H1 (cell line): Measurements from ENCODE around the gene PPP1R7. TPM values are rescaled to one million over a fixed set of nuclear protein-coding genes. Genes with fewer than 3 reads are reported as not detected.
A peak's percentile ranks its signal among the peaks of the same experiment; 100 is the strongest.

ENCODE experiments used
- BACH1 ChIP-seq: IDR thresholded peaks from 2 replicates; pipeline ENCODE4 v1.6.1; 2012; ENCODE audit warnings: low read length, improper control_type of control experiment
- CHD7 ChIP-seq: fragments of 300-600 bp; sonication (generic); IDR thresholded peaks from 2 replicates; pipeline ENCODE4 v1.7.1; 2012; ENCODE audit warnings: low read length, moderate library complexity, mild to moderate bottlenecking, inconsistent platforms; ENCODE audit not compliant: insufficient replicate concordance
- EZH2 ChIP-seq: fragments of 200-600 bp; sonication (generic); IDR thresholded peaks from 2 replicates; pipeline ENCODE4 v1.7.1; 2012; ENCODE audit warnings: low read depth, mild to moderate bottlenecking, moderate library complexity, low read length, inconsistent platforms; ENCODE audit not compliant: severe bottlenecking
- HDAC2 ChIP-seq, 2 experiments: fragments of 300-600 bp in 1 of 2; sonication (generic) in 1 of 2; IDR thresholded peaks; 2 replicates each; pipeline ENCODE4 v1.6.1; 2011 to 2012; ENCODE audit warnings: low read depth in 2 of 2, low read length in 2 of 2, mild to moderate bottlenecking in 2 of 2, moderate library complexity in 2 of 2, borderline replicate concordance in 1 of 2, inconsistent platforms in 1 of 2
- RBBP5 ChIP-seq: IDR thresholded peaks from 2 replicates; pipeline ENCODE4 v1.7.1; 2012; ENCODE audit warnings: low read depth, mild to moderate bottlenecking, inconsistent platforms, low read length, moderate library complexity, borderline replicate concordance
- SIRT6 ChIP-seq: IDR thresholded peaks from one replicate; pipeline ENCODE4 v1.7.1; 2012; ENCODE audit warnings: low read length, inconsistent platforms
- SP1 ChIP-seq: IDR thresholded peaks from 2 replicates; pipeline ENCODE4 v1.6.1; 2011; ENCODE audit warnings: low read depth, low read length
- SP2 ChIP-seq: IDR thresholded peaks from 2 replicates; pipeline ENCODE4 v1.6.1; 2012; ENCODE audit warnings: mild to moderate bottlenecking, low read length, inconsistent platforms
- TAF7 ChIP-seq: optimal IDR thresholded peaks from 2 replicates; pipeline ENCODE3; 2011; ENCODE audit warnings: low read depth, mild to moderate bottlenecking, inconsistent platforms, low read length, moderate library complexity, borderline replicate concordance
- TEAD4 ChIP-seq: IDR thresholded peaks from 2 replicates; pipeline ENCODE4 v1.6.1; 2012; ENCODE audit warnings: low read depth, low read length, inconsistent platforms, mixed read lengths
- polyA plus RNA-seq, 7 experiments: library from polyadenylated mRNA; depleted of rRNA in 3 of 7; stranded (reverse) in 5 of 7; unstranded in 2 of 7; fragments of >200 nt in 5 of 7; fragments of 200-250 nt in 2 of 7; gene quantifications; 1 replicate in 5 of 7; 2 replicates in 1 of 7; 4 replicates in 1 of 7; pipeline versions ENCODE4 v1.2.1 to v1.2.3, GENCODE V29; 2011 to 2013; ENCODE audit warnings: missing spikeins in 2 of 7, mixed read lengths in 2 of 7
- total RNA-seq: library from RNA; stranded (reverse); fragmentation: NEBNext Ultra II Directional; extraction: Animal tissue kit (Norgen Biotek cat#: 25700); gene quantifications from 2 replicates; pipeline ENCODE4 v1.2.1, GENCODE V29; 2021

PPP1R7 gene
- total and polyA plus RNA-seq, 2 of the 8 experiments (the other 6 are each of a cell fraction or from before 2014, with no cell fraction given), result 22.2 to 64.0 TPM

- TF ChIP-seq CHD7 (no peak), SP2 (no peak), SIRT6 (no peak), HDAC2 (IDR thresholded peaks at IDR 0.05; ENCODE audit: borderline replicate concordance in 1 of 2, low read depth in 2 of 2, low read length in 2 of 2) (peak in 1 of 2 experiments; percentile 63; a peak in 2 of 4 replicates), TEAD4 (no peak), TAF7 (no peak), SP1 (peak; percentile 66; the same call in 1 of the 2 replicates), RBBP5 (peak; percentile 52), EZH2 (no peak), BACH1 (no peak)
Observed at GRCh38 chr2:241149925-241150659, at the start of gene PPP1R7 (continued).
